Sigmoid colon (tissue), 4 donors: ENCODE measurements around the gene CST6.

ENCODE experiments used
- POLR2A ChIP-seq, 2 donors: fragments of 450-650 bp; IDR thresholded peaks; one replicate each; pipeline ENCODE4 v1.6.1; 2016; ENCODE audit warnings: antibody characterized with exemption in 2 of 2, mild to moderate bottlenecking in 2 of 2, moderate library complexity in 2 of 2
- POLR2AphosphoS5 ChIP-seq, 4 donors: sonication (generic); formaldehyde crosslinking; IDR thresholded peaks; one replicate each; pipeline ENCODE4 v1.6.1; 2017; ENCODE audit warnings: antibody characterized with exemption in 4 of 4
- TF ChIP-seq, protein P1 (sequence below), 4 experiments: fragments of 450-650 bp in 3 of 4; fragments of 200-600 bp in 1 of 4; IDR thresholded peaks; one replicate each; pipeline ENCODE4 v1.5.1; 2016 to 2019; ENCODE audit warnings: antibody characterized with exemption in 4 of 4, mild to moderate bottlenecking in 3 of 4, moderate library complexity in 2 of 4

DNA sequence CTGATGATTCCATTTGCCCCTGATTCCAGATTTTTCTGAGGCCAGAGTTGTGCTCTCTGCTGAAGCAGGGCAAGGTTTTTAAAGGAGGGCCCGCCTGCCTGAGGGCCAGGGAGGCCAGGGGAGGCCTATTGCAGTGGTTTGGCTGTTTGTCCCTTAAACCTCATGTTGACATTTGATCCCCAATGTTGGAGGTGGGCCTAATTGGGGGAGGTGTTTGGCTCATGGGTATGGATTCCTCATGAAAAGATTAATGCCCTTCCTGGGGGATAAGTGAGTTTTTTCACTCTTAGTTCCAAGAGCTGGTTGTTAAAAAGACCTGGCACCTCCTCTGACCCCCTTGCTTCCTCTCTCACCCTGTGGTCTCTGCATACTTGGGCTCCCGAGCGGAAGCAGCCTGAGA, 28.0 kb downstream of the CST6 start:
- TF ChIP-seq POLR2A (IDR thresholded peaks at IDR 0.05) (no peak), POLR2AphosphoS5 (IDR thresholded peaks at IDR 0.05) (no peak)
- TF ChIP-seq, protein P1, sequence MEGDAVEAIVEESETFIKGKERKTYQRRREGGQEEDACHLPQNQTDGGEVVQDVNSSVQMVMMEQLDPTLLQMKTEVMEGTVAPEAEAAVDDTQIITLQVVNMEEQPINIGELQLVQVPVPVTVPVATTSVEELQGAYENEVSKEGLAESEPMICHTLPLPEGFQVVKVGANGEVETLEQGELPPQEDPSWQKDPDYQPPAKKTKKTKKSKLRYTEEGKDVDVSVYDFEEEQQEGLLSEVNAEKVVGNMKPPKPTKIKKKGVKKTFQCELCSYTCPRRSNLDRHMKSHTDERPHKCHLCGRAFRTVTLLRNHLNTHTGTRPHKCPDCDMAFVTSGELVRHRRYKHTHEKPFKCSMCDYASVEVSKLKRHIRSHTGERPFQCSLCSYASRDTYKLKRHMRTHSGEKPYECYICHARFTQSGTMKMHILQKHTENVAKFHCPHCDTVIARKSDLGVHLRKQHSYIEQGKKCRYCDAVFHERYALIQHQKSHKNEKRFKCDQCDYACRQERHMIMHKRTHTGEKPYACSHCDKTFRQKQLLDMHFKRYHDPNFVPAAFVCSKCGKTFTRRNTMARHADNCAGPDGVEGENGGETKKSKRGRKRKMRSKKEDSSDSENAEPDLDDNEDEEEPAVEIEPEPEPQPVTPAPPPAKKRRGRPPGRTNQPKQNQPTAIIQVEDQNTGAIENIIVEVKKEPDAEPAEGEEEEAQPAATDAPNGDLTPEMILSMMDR (IDR thresholded peaks at IDR 0.05): no peak
